PC-3 (cell line): Measurements from ENCODE around the gene FOXO3.

Experiments
- CTCF ChIP-seq: fragments of 300-600 bp; sonication (generic); conservative IDR thresholded peaks from 2 replicates; pipeline ENCODE4 v1.5.1; 2017; ENCODE audit warnings: antibody characterized with exemption, low read depth, mild to moderate bottlenecking, low read length
- EZH2phosphoT487 ChIP-seq: fragments of 300-600 bp; sonication (generic); IDR thresholded peaks from 2 replicates; pipeline ENCODE4 v1.6.1; 2018; ENCODE audit warnings: mild to moderate bottlenecking, antibody characterized with exemption, low read length, borderline replicate concordance

GRCh38 chr6:108626777-108627176 lies 66.1 kb downstream of the FOXO3 start:
- TF ChIP-seq CTCF (no peak), EZH2phosphoT487 (no peak)
